Middle frontal gyrus (tissue), 1 donor: Measurements from ENCODE around the gene GALNT15.

Source experiments
- DNase-seq: peaks from one replicate; pipeline ENCODE4 v3.0.0-alpha.2; 2015; ENCODE audit warnings: low spot score; ENCODE audit errors: extremely low spot score

GALNT15 gene

GRCh38 chr3:16280671-16281070, 106.2 kb downstream of the GALNT15 start:
- DNase-seq, result no peak
